Activated naive CD4-positive, alpha-beta T cell (primary cell): ENCODE data around the gene ROBO1.
"Not testable (repeated sequence)": the region's sequence is repeated elsewhere in the genome, so short reads cannot be mapped to it uniquely, and the experiment has no call there.

Experiments used
- DNase-seq, 4 experiments: peaks; one replicate each; lab custom pipeline; 2025; lab: John Stamatoyannopoulos, UW

The ROBO1 gene

GRCh38 chr3:79236496-79236895 lies 531.3 kb downstream of the ROBO1 start:
- DNase-seq: no peak

GRCh38 chr3:79233431-79234060 lies 534.3 kb downstream of the ROBO1 start:
- DNase-seq: no peak

- no peak for DNase-seq
These were observed 537.5 kb downstream of the ROBO1 start for GRCh38 chr3:79230266-79230665.

GRCh38 chr3:79217096-79217495 lies 550.7 kb downstream of the ROBO1 start:
- no peak for DNase-seq

- DNase-seq: no peak
These were observed 552.5 kb downstream of the ROBO1 start for GRCh38 chr3:79215286-79215685.

- no peak for DNase-seq
These were observed 556.0 kb downstream of the ROBO1 start for GRCh38 chr3:79211586-79212359.

- DNase-seq: no peak
These were observed 563.4 kb downstream of the ROBO1 start for GRCh38 chr3:79204351-79204750.

- DNase-seq: no peak
These were observed 564.7 kb downstream of the ROBO1 start for GRCh38 chr3:79203144-79203519.

GRCh38 chr3:79202471-79203143 lies 565.2 kb downstream of the ROBO1 start:
- no peak for DNase-seq

- DNase-seq: no peak
These were observed 567.3 kb downstream of the ROBO1 start for GRCh38 chr3:79200456-79200855.

- DNase-seq: no peak
These were observed 567.8 kb downstream of the ROBO1 start for GRCh38 chr3:79199966-79200365.

- DNase-seq: no peak
These were observed 580.4 kb downstream of the ROBO1 start for GRCh38 chr3:79187426-79187825.

- no peak for DNase-seq
These were observed 583.5 kb downstream of the ROBO1 start for GRCh38 chr3:79184251-79184650.

GRCh38 chr3:79183496-79183895 lies 584.3 kb downstream of the ROBO1 start:
- DNase-seq: no peak

- DNase-seq: no peak
These were observed 589.2 kb downstream of the ROBO1 start for GRCh38 chr3:79178471-79179180.

- DNase-seq: no peak
These were observed 591.9 kb downstream of the ROBO1 start for GRCh38 chr3:79175870-79176269.

- not testable (repeated sequence) for DNase-seq
These were observed 594.5 kb downstream of the ROBO1 start for GRCh38 chr3:79173259-79173658.

GRCh38 chr3:79172241-79172640 lies 595.6 kb downstream of the ROBO1 start:
- DNase-seq: no peak

- no peak for DNase-seq
These were observed 597.8 kb downstream of the ROBO1 start for GRCh38 chr3:79170021-79170420.

GRCh38 chr3:79167651-79168416 lies 600.0 kb downstream of the ROBO1 start:
- no peak for DNase-seq

GRCh38 chr3:79162653-79163052 lies 605.1 kb downstream of the ROBO1 start:
- DNase-seq: no peak

GRCh38 chr3:79161941-79162340 lies 605.9 kb downstream of the ROBO1 start:
- DNase-seq: no peak
